Measurements from ENCODE around the gene TGOLN2.

TGOLN2 gene

GRCh38 chr2:85307527-85307897, 20.3 kb downstream of the TGOLN2 start:
- no peak for DNase-seq

- no peak for DNase-seq
These were observed 23.8 kb downstream of the TGOLN2 start for GRCh38 chr2:85303780-85304531.

- no peak for DNase-seq
These were observed 25.7 kb downstream of the TGOLN2 start for GRCh38 chr2:85302121-85302520.

GRCh38 chr2:85291425-85292023, 36.3 kb downstream of the TGOLN2 start:
- DNase-seq, result no peak

GRCh38 chr2:85288244-85288725, 39.5 kb downstream of the TGOLN2 start:
- DNase-seq, result no peak

GRCh38 chr2:85287721-85288120, 40.1 kb downstream of the TGOLN2 start:
- no peak for DNase-seq

- DNase-seq, result no peak
These were observed 40.9 kb downstream of the TGOLN2 start for GRCh38 chr2:85286918-85287317.

GRCh38 chr2:85283641-85284040, 44.1 kb downstream of the TGOLN2 start:
- no peak for DNase-seq

- DNase-seq, result no peak
These were observed 44.9 kb downstream of the TGOLN2 start for GRCh38 chr2:85282914-85283313.

GRCh38 chr2:85281553-85281952, 46.2 kb downstream of the TGOLN2 start:
- DNase-seq, result no peak

GRCh38 chr2:85278361-85278760, 49.4 kb downstream of the TGOLN2 start:
- no peak for DNase-seq

- no peak for DNase-seq
These were observed 50.2 kb downstream of the TGOLN2 start for GRCh38 chr2:85277416-85278158.

- DNase-seq, result no peak
These were observed 51.1 kb downstream of the TGOLN2 start for GRCh38 chr2:85276571-85277118.

GRCh38 chr2:85275984-85276540, 51.7 kb downstream of the TGOLN2 start:
- DNase-seq, result no peak

- DNase-seq, result no peak
These were observed 53.8 kb downstream of the TGOLN2 start for GRCh38 chr2:85273738-85274731.

- DNase-seq, result no peak
These were observed 55.4 kb downstream of the TGOLN2 start for GRCh38 chr2:85272357-85272756.

- DNase-seq, result no peak
These were observed 57.8 kb downstream of the TGOLN2 start for GRCh38 chr2:85269959-85270358.
